Islet of Langerhans (tissue), 1 donor: ENCODE data around the gene GNG12.

ENCODE experiments used
- FAIRE-seq: peaks from one replicate; lab custom pipeline; 2011; peaks lifted over from hg19 to GRCh38; lab: Jason Lieb, UNC

Gene GNG12

GRCh38 chr1:67750691-67751054, 82.6 kb downstream of the GNG12 start:
- FAIRE-seq, result no peak

- no peak for FAIRE-seq
Observed at GRCh38 chr1:67749844-67750690, 83.2 kb downstream of the GNG12 start.

GRCh38 chr1:67749263-67749843, 83.9 kb downstream of the GNG12 start:
- FAIRE-seq, result no peak

GRCh38 chr1:67748630-67749029, 84.6 kb downstream of the GNG12 start:
- no peak for FAIRE-seq

- no peak for FAIRE-seq
Observed at GRCh38 chr1:67747671-67748546, 85.4 kb downstream of the GNG12 start.

- no peak for FAIRE-seq
Observed at GRCh38 chr1:67745875-67746698, 87.2 kb downstream of the GNG12 start.

- no peak for FAIRE-seq
Observed at GRCh38 chr1:67743072-67743725, 90.1 kb downstream of the GNG12 start.

GRCh38 chr1:67741736-67742135, 91.5 kb downstream of the GNG12 start:
- no peak for FAIRE-seq

GRCh38 chr1:67741121-67741520, 92.1 kb downstream of the GNG12 start:
- no peak for FAIRE-seq

GRCh38 chr1:67740543-67740942, 92.7 kb downstream of the GNG12 start:
- FAIRE-seq, result no peak

GRCh38 chr1:67739361-67739760, 93.9 kb downstream of the GNG12 start:
- FAIRE-seq, result no peak

GRCh38 chr1:67738401-67738800, 94.9 kb downstream of the GNG12 start:
- FAIRE-seq, result no peak

- FAIRE-seq, result no peak
Observed at GRCh38 chr1:67737875-67738274, 95.4 kb downstream of the GNG12 start.

- no peak for FAIRE-seq
Observed at GRCh38 chr1:67736750-67737149, 96.5 kb downstream of the GNG12 start.

GRCh38 chr1:67735806-67736627, 97.2 kb downstream of the GNG12 start:
- no peak for FAIRE-seq

- no peak for FAIRE-seq
Observed at GRCh38 chr1:67735206-67735605, 98.1 kb downstream of the GNG12 start.

- no peak for FAIRE-seq
Observed at GRCh38 chr1:67734323-67734690, 99.0 kb downstream of the GNG12 start.

GRCh38 chr1:67733681-67734322, 99.5 kb downstream of the GNG12 start:
- no peak for FAIRE-seq

- no peak for FAIRE-seq
Observed at GRCh38 chr1:67732750-67733151, 100.5 kb downstream of the GNG12 start.

GRCh38 chr1:67731322-67731721, 101.9 kb downstream of the GNG12 start:
- no peak for FAIRE-seq
